Measurements from ENCODE around the gene FOXF1.

GRCh38 chr16:86514481-86515376 lies 4.4 kb downstream of the FOXF1 start:
- no peak for TF ChIP-seq CTCF (IDR thresholded peaks at IDR 0.05; ENCODE audit: low read depth, low read length, missing input control)
- TF ChIP-seq YY1 (IDR thresholded peaks at IDR 0.05), result no peak
- no peak for TF ChIP-seq MAX (IDR thresholded peaks at IDR 0.05)
- TF ChIP-seq SP1 (IDR thresholded peaks at IDR 0.05), result no peak
- TF ChIP-seq ATF3 (IDR thresholded peaks at IDR 0.05), result no peak
- no peak for TF ChIP-seq RAD21 (IDR thresholded peaks at IDR 0.05)
- TF ChIP-seq FOXA1 (IDR thresholded peaks at IDR 0.05), result no peak
- no peak for TF ChIP-seq TAF1 (conservative IDR thresholded peaks at IDR 0.05)
- TF ChIP-seq REST (IDR thresholded peaks at IDR 0.05), result no peak
- no peak for TF ChIP-seq EGR1 (IDR thresholded peaks at IDR 0.05; ENCODE audit: low read depth in 2 of 2)
- TF ChIP-seq HNF4G (IDR thresholded peaks at IDR 0.05), result no peak
- no peak for TF ChIP-seq RXRA (IDR thresholded peaks at IDR 0.05)

Data from liver (tissue), 3 donors.